NT2/D1 (cell line): ENCODE results near the gene RPUSD1.

Source experiments
- DNase-seq: peaks from one replicate; pipeline ENCODE4 v3.0.0-alpha.2; 2011; ENCODE audit warnings: low read depth, low spot score
- H3K27me3 ChIP-seq: 2 replicates; pipeline ENCODE4 v1.6.0; 2011; ENCODE audit warnings: mild to moderate bottlenecking; ENCODE audit not compliant: insufficient read length, insufficient read depth
- H3K36me3 ChIP-seq: 2 replicates; pipeline ENCODE4 v1.6.1; 2011; ENCODE audit warnings: mild to moderate bottlenecking, low read length, mixed read lengths; ENCODE audit not compliant: insufficient read depth, insufficient read length
- H3K4me1 ChIP-seq: 2 replicates; pipeline ENCODE4 v1.5.1; 2011; ENCODE audit not compliant: insufficient read depth, insufficient read length
- H3K4me3 ChIP-seq: 2 replicates; pipeline ENCODE4 v1.5.1; 2011; ENCODE audit warnings: low read depth; ENCODE audit not compliant: insufficient read length
- H3K9ac ChIP-seq: 2 replicates; pipeline ENCODE4 v1.6.0; 2011; ENCODE audit warnings: low read depth; ENCODE audit not compliant: insufficient read length
- H3K9me3 ChIP-seq: 2 replicates; pipeline ENCODE4 v1.5.1; 2011; ENCODE audit warnings: mild to moderate bottlenecking, low read length; ENCODE audit not compliant: insufficient read depth
- SUZ12 ChIP-seq: IDR thresholded peaks from 2 replicates; pipeline ENCODE4 v1.6.1; 2011; ENCODE audit not compliant: insufficient read length, insufficient read depth; ENCODE audit errors: extremely low read depth
- YY1 ChIP-seq: IDR thresholded peaks from 2 replicates; pipeline ENCODE4 v1.6.1; 2011; ENCODE audit not compliant: insufficient read length, insufficient read depth
- ZNF274 ChIP-seq: IDR thresholded peaks from 2 replicates; pipeline ENCODE4 v1.6.1; 2011; ENCODE audit warnings: mild to moderate bottlenecking, low read depth, low read length

RPUSD1 gene

GRCh38 chr16:791131-791530 is 3.0 kb upstream of the RPUSD1 start:
- no peaks in the 10 kb centered on the region for H3K27me3 ChIP-seq
- no peak overlapping the region for H3K4me3 ChIP-seq
- DNase-seq: no peak
- TF ChIP-seq SUZ12 (no peak), ZNF274 (no peak), YY1 (no peak)
- H3K9ac ChIP-seq: no peak overlapping the region
- no peaks in the 10 kb centered on the region for H3K9me3 ChIP-seq
- H3K4me1 ChIP-seq: peaks cover 18% of the 10 kb centered on the region
- peaks cover 79% of the 10 kb centered on the region for H3K36me3 ChIP-seq

DNA sequence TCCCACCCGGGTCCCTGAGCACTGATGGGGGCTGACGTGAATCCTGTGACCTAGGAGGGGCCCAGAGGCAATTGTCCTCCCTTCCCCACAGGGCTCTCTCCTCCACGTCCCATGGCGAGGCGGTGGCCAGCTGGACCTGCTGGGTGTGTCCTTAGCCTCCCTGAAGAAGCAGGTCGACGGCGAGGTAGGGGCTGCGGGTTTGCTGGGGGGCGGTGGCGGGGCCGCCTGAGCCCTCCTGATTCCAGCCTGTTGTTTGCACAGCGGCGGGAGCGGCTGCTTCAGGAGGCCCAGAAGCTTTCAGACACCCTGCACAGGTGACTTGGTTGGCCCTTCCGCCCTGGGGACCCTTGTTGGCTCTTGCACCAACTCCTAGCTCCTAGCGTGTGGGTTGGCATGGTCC is 1.9 kb upstream of the RPUSD1 start:
- no peak for TF ChIP-seq ZNF274
- no peak for TF ChIP-seq SUZ12
- TF ChIP-seq YY1: no peak
- peak overlapping the region; percentile 98 for H3K9ac ChIP-seq
- no peaks in the 10 kb centered on the region for H3K9me3 ChIP-seq
- H3K4me1 ChIP-seq: peaks cover 18% of the 10 kb centered on the region
- no peaks in the 10 kb centered on the region for H3K27me3 ChIP-seq
- no peak overlapping the region for H3K4me3 ChIP-seq
- DNase-seq: no peak
- peaks cover 82% of the 10 kb centered on the region for H3K36me3 ChIP-seq

DNA sequence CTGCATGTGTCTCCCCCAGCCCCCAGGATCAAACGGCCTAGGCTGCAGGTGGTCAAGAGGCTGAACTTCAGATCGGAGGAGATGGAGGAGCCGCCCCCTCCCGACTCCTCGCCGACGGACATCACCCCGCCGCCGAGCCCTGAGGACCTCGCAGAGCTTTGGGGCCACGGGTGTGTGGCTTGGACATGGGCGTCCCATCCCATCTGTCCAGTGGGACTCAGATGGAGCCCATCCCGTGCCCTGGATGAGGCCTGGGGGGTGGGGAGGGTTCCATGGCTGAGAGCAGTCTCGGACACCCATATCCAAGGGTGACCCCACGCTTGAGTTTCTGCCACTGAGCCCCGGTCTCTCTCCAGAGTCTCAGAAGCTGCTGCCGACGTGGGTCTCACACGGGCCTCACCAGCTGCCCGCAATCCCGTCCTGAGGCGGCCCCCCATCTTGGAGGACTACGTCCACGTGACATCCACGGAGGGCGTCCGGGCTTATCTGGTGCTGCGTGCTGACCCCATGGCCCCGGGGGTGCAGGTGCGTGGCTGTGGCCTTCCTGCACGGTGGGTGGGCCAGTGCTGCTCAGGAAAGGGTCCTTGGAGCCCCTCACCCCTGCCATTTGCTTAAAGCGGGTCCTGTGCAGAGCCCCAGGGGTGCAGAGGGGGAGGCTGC is 1.1 kb upstream of the RPUSD1 start:
- Histone ChIP-seq H3K27me3 (no peaks in the 10 kb centered on the region), H3K4me1 (peaks cover 16% of the 10 kb centered on the region), H3K4me3 (peak overlapping the region; percentile 99), H3K9me3 (no peaks in the 10 kb centered on the region), H3K36me3 (peaks cover 81% of the 10 kb centered on the region), H3K9ac (peak overlapping the region; percentile 98)
- TF ChIP-seq YY1: no peak
- no peak for TF ChIP-seq SUZ12
- TF ChIP-seq ZNF274: no peak
- DNase-seq: no peak

DNA sequence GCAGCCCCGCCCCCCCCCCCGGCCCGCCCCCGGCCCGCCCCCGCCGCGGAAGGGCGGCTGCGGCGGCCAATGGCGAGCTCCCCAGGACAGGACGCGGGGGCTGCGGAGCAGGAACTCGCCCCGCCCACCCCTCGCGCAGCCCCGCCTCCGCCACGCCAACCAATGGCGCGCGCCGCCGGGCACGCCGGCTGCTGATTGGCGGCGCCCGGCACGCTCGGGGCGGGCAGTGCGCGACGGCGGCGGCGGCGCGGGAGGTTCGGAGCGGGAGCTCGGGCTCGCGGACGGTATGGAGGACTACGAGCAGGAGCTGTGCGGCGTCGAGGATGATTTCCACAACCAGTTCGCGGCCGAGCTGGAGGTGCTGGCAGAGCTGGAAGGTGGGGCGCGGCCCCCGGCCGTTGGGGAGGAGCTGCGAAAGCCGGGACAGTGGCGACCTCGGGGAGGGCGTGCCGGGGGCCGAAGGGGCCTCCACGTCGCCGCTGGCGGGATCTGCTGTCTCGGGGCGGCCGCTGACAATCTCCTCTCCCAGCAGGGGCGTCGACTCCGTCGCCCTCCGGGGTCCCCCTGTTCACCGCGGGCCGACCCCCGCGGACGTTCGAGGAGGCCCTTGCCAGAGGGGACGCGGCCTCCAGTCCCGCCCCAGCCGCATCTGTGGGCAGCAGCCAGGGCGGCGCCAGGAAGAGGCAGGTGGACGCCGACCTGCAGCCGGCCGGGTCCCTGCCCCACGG is 382 bp upstream of the RPUSD1 start, which contains the start of gene CHTF18:
Gene CHTF18 (plus strand): TSS at position 222 of the 728 bp plus-strand sequence. CDS start 65 bp downstream, at position 287.
- Histone ChIP-seq H3K4me1 (peaks cover 14% of the 10 kb centered on the region), H3K36me3 (peaks cover 79% of the 10 kb centered on the region), H3K4me3 (peak within 1 kb of the TSS; percentile 99), H3K27me3 (no peaks in the 10 kb centered on the region), H3K9me3 (no peaks in the 10 kb centered on the region), H3K9ac (peak within 1 kb of the TSS; percentile 99)
- peak; percentile 85 for DNase-seq
- no peak for TF ChIP-seq YY1
- TF ChIP-seq ZNF274: no peak
- TF ChIP-seq SUZ12: no peak

DNA sequence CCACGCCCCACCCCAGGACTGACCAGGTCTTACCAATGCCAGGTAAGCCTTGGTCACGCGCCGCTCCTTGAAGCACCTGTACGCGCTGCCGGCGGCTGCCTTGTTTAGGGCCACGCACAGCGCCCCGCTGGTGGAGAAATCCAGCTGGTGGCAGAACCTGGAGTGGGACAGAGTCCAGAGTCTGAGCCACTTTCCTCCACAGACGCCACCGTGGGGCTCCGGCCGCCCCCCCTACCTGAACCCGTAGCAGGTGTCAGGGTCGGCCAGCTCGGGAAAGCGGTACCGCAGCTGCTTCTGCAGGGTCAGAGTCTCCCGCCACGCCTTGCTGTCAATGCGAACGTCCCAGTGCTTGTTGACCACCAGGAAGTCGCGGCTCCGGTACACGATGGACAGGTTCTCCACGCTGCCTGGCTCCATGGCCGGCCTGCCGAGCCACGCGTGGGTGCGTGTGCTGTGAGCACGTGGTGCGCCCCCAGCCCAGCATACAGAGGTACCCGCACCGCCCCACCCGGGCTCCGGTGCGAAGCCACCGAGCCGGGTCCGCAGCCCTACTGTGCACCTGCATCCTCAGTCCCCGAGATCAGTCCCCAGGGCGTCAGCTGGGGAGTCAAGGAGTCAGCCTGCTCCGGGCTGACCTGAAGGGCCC is 737 bp downstream of the RPUSD1 start:
- Histone ChIP-seq H3K36me3 (peaks cover 68% of the 10 kb centered on the region), H3K27me3 (no peaks in the 10 kb centered on the region), H3K9me3 (no peaks in the 10 kb centered on the region), H3K9ac (peak overlapping the region; percentile 99), H3K4me3 (peak overlapping the region; percentile 90), H3K4me1 (peaks cover 17% of the 10 kb centered on the region)
- DNase-seq: no peak
- TF ChIP-seq ZNF274 (no peak), SUZ12 (no peak), YY1 (no peak)

- no peak for TF ChIP-seq SUZ12
- no peak for TF ChIP-seq ZNF274
- no peak for TF ChIP-seq YY1
- Histone ChIP-seq H3K36me3 (peaks cover 52% of the 10 kb centered on the region), H3K4me1 (peaks cover 17% of the 10 kb centered on the region), H3K9me3 (no peaks in the 10 kb centered on the region), H3K9ac (peak overlapping the region; percentile 46), H3K4me3 (no peak overlapping the region), H3K27me3 (peaks cover 6% of the 10 kb centered on the region)
- peak; percentile 61 for DNase-seq
Observed at GRCh38 chr16:785563-786535, 2.3 kb downstream of the RPUSD1 start.
